Measurements from ENCODE around the gene WWTR1.

- TF ChIP-seq CTCF (IDR thresholded peaks at IDR 0.05; ENCODE audit: control extremely low read depth in 1 of 3, insufficient read depth in 1 of 3, low read depth in 1 of 3, low read length in 3 of 3) (no peak), JUND (IDR thresholded peaks at IDR 0.05; ENCODE audit: low read length) (no peak), TCF12 (IDR thresholded peaks at IDR 0.05; ENCODE audit: low read depth, low read length) (no peak), RAD21 (IDR thresholded peaks at IDR 0.05 in 1 of 2, conservative IDR thresholded peaks at IDR 0.05 in 1 of 2; ENCODE audit: low read depth in 2 of 2, low read length in 2 of 2) (no peak), CBX5 (IDR thresholded peaks at IDR 0.05; ENCODE audit: low read depth, low read length) (no peak), POLR2A (IDR thresholded peaks at IDR 0.05; ENCODE audit: control extremely low read depth in 1 of 2, low read depth in 2 of 2, low read length in 2 of 2) (no peak), SIX5 (IDR thresholded peaks at IDR 0.05; ENCODE audit: low read depth, low read length) (no peak), SIN3A (conservative IDR thresholded peaks at IDR 0.05 in 1 of 2, IDR thresholded peaks at IDR 0.05 in 1 of 2; ENCODE audit: low read depth in 1 of 2, low read length in 2 of 2) (no peak)
- TF ChIP-seq, protein P1, sequence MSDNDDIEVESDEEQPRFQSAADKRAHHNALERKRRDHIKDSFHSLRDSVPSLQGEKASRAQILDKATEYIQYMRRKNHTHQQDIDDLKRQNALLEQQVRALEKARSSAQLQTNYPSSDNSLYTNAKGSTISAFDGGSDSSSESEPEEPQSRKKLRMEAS (IDR thresholded peaks at IDR 0.05), result no peak
Observed at GRCh38 chr3:149476225-149476624, 181.6 kb downstream of the WWTR1 start.
